Keratinocyte (primary cell): ENCODE results near the gene AFDN. TPM values are rescaled to one million over a fixed set of nuclear protein-coding genes. Genes with fewer than 3 reads are reported as not detected.

ENCODE experiments used
- DNase-seq: peaks from one replicate; pipeline ENCODE4 v3.0.0-alpha.2; 2011; ENCODE audit warnings: low read depth, missing footprints, low spot score
- FAIRE-seq: peaks from 2 replicates; lab custom pipeline; 2011; peaks lifted over from hg19 to GRCh38; lab: Jason Lieb, UNC
- H2AFZ ChIP-seq: 2 replicates; pipeline ENCODE4 v1.6.0; 2012; ENCODE audit warnings: low read length, control low read depth, inconsistent platforms; ENCODE audit not compliant: control insufficient read depth
- H3K27ac ChIP-seq: 2 replicates; pipeline ENCODE4 v1.5.1; 2011; ENCODE audit warnings: low read length; ENCODE audit not compliant: control insufficient read depth, insufficient read depth
- H3K27me3 ChIP-seq: 3 replicates; pipeline ENCODE4 v1.6.0; 2011; ENCODE audit warnings: low read length; ENCODE audit not compliant: control insufficient read depth, insufficient read depth; ENCODE audit errors: extremely low read depth
- H3K36me3 ChIP-seq, 2 experiments: 2 replicates in 1 of 2; 3 replicates in 1 of 2; pipeline ENCODE4 v1.5.1; 2011; ENCODE audit warnings: low read length in 2 of 2, mild to moderate bottlenecking in 1 of 2; ENCODE audit not compliant: control insufficient read depth in 2 of 2, insufficient read depth in 2 of 2; ENCODE audit errors: extremely low read depth in 1 of 2
- H3K4me1 ChIP-seq: 3 replicates; pipeline ENCODE4 v1.5.1; 2011; ENCODE audit warnings: low read length; ENCODE audit not compliant: control insufficient read depth, insufficient read depth; ENCODE audit errors: extremely low read depth
- H3K4me2 ChIP-seq: 3 replicates; pipeline ENCODE4 v1.6.0; 2011; ENCODE audit warnings: low read depth, low read length; ENCODE audit not compliant: control insufficient read depth, insufficient read depth; ENCODE audit errors: extremely low read depth
- H3K4me3 ChIP-seq, 3 experiments: fragments of 200-600 bp in 1 of 3; sonication (generic) in 1 of 3; 2 replicates in 2 of 3; 3 replicates in 1 of 3; pipeline ENCODE4 v1.5.1; 2011 to 2016; ENCODE audit warnings: low read length in 3 of 3, mild to moderate bottlenecking in 3 of 3, control low read depth in 2 of 3, inconsistent platforms in 1 of 3, low read depth in 1 of 3, mixed read lengths in 1 of 3, mixed run types in 1 of 3, moderate library complexity in 1 of 3; ENCODE audit not compliant: control insufficient read depth in 2 of 3, insufficient read depth in 2 of 3; ENCODE audit errors: extremely low read depth in 1 of 3
- H3K79me2 ChIP-seq: 2 replicates; pipeline ENCODE4 v1.6.0; 2012; ENCODE audit warnings: low read length; ENCODE audit not compliant: control insufficient read depth, insufficient read depth
- H3K9ac ChIP-seq: 3 replicates; pipeline ENCODE4 v1.6.0; 2011; ENCODE audit warnings: low read length; ENCODE audit not compliant: control insufficient read depth, insufficient read depth; ENCODE audit errors: extremely low read depth
- H3K9me1 ChIP-seq: 3 replicates; pipeline ENCODE4 v1.6.0; 2011; ENCODE audit warnings: low read length; ENCODE audit not compliant: control insufficient read depth, insufficient read depth; ENCODE audit errors: extremely low read depth
- H3K9me3 ChIP-seq: 2 replicates; pipeline ENCODE4 v1.5.1; 2012; ENCODE audit warnings: low read depth, low read length; ENCODE audit not compliant: control insufficient read depth
- H4K20me1 ChIP-seq: 3 replicates; pipeline ENCODE4 v1.6.0; 2011; ENCODE audit warnings: low read length; ENCODE audit not compliant: control insufficient read depth, insufficient read depth; ENCODE audit errors: extremely low read depth
- EZH2 ChIP-seq: IDR thresholded peaks from one replicate; pipeline ENCODE4 v1.6.1; 2012; ENCODE audit warnings: inconsistent platforms, mild to moderate bottlenecking, low read length, moderate library complexity
- dilution Hi-C: fragments of 300-500 bp; cut with MboI; formaldehyde crosslinking; loops from one replicate; pipeline ENCODE4 v1.7.0; 2020; ENCODE audit warnings: low sequenced_read_pairs; ENCODE audit not compliant: extremely low pct_ligation_motif_present
- polyA plus RNA-seq, 5 experiments: library from polyadenylated mRNA; depleted of rRNA in 3 of 5; stranded (reverse) in 3 of 5; stranded (forward) in 1 of 5; unstranded in 1 of 5; fragments of >200 nt; gene quantifications; 1 replicate in 1 of 5; 2 replicates in 3 of 5; 3 replicates in 1 of 5; pipeline versions ENCODE4 v1.2.1 to v1.2.3, GENCODE V29; 2011 to 2012; ENCODE audit warnings: missing spikeins in 2 of 5, low read depth in 1 of 5, low replicate concordance in 1 of 5
- TF ChIP-seq, protein P1 (sequence below), 3 experiments: IDR thresholded peaks in 1 of 3; conservative IDR thresholded peaks in 1 of 3; optimal IDR thresholded peaks in 1 of 3; 2 replicates in 2 of 3; 3 replicates in 1 of 3; pipeline versions ENCODE3 to v1.5.1; 2011; ENCODE audit warnings: low read length in 3 of 3, mild to moderate bottlenecking in 3 of 3, moderate library complexity in 2 of 3, control low read depth in 1 of 3, inconsistent platforms in 1 of 3; ENCODE audit not compliant: insufficient read depth in 2 of 3; ENCODE audit errors: extremely low read depth in 1 of 3

AFDN gene
- polyA plus RNA-seq, 1 donor (not counting 4 experiments of a cell fraction or from before 2014, with no cell fraction given), result 46.5 TPM

GRCh38 chr6:167910652-167911051 lies 83.9 kb downstream of the AFDN start:
- Histone ChIP-seq H3K79me2 (no peaks in the 10 kb centered on the region), H4K20me1 (no peaks in the 10 kb centered on the region), H3K27ac (no peak overlapping the region), H3K4me1 (no peaks in the 10 kb centered on the region), H3K9me1 (no peaks in the 10 kb centered on the region), H2AFZ (no peak overlapping the region), H3K9me3 (no peaks in the 10 kb centered on the region), H3K27me3 (no peaks in the 10 kb centered on the region), H3K4me3 (no peak overlapping the region), H3K36me3 (peaks cover 11 to 20% of the 10 kb centered on the region in 2 experiments), H3K9ac (no peak overlapping the region), H3K4me2 (no peak overlapping the region)
- TF ChIP-seq EZH2, result no peak
- TF ChIP-seq, protein P1, sequence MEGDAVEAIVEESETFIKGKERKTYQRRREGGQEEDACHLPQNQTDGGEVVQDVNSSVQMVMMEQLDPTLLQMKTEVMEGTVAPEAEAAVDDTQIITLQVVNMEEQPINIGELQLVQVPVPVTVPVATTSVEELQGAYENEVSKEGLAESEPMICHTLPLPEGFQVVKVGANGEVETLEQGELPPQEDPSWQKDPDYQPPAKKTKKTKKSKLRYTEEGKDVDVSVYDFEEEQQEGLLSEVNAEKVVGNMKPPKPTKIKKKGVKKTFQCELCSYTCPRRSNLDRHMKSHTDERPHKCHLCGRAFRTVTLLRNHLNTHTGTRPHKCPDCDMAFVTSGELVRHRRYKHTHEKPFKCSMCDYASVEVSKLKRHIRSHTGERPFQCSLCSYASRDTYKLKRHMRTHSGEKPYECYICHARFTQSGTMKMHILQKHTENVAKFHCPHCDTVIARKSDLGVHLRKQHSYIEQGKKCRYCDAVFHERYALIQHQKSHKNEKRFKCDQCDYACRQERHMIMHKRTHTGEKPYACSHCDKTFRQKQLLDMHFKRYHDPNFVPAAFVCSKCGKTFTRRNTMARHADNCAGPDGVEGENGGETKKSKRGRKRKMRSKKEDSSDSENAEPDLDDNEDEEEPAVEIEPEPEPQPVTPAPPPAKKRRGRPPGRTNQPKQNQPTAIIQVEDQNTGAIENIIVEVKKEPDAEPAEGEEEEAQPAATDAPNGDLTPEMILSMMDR (optimal IDR thresholded peaks at IDR 0.05 in 1 of 3, IDR thresholded peaks at IDR 0.05 in 1 of 3, conservative IDR thresholded peaks at IDR 0.05 in 1 of 3; ENCODE audit: extremely low read depth in 1 of 3, insufficient read depth in 2 of 3, low read length in 3 of 3), result no peak
- DNase-seq (no peak), FAIRE-seq (no peak)
- dilution Hi-C loops, result no loop called here

- dilution Hi-C loops, result no loop called here
- no peaks in the 10 kb centered on the region for H3K4me1 ChIP-seq
- H3K4me2 ChIP-seq, result no peak overlapping the region
- H4K20me1 ChIP-seq, result no peaks in the 10 kb centered on the region
- no peaks in the 10 kb centered on the region for H3K79me2 ChIP-seq
- H3K27me3 ChIP-seq, result no peaks in the 10 kb centered on the region
- H3K27ac ChIP-seq, result no peak overlapping the region
- H3K9me3 ChIP-seq, result no peaks in the 10 kb centered on the region
- H3K9me1 ChIP-seq, result no peaks in the 10 kb centered on the region
- FAIRE-seq, result no peak
- H3K9ac ChIP-seq, result no peak overlapping the region
- no peak overlapping the region for H3K4me3 ChIP-seq
- H2AFZ ChIP-seq, result no peak overlapping the region
- TF ChIP-seq EZH2, result no peak
- TF ChIP-seq, protein P1 (optimal IDR thresholded peaks at IDR 0.05 in 1 of 3, IDR thresholded peaks at IDR 0.05 in 1 of 3, conservative IDR thresholded peaks at IDR 0.05 in 1 of 3; ENCODE audit: extremely low read depth in 1 of 3, insufficient read depth in 2 of 3, low read length in 3 of 3), result no peak
- DNase-seq, result no peak
- H3K36me3 ChIP-seq, result peaks cover 14 to 19% of the 10 kb centered on the region in 2 experiments
Measured at GRCh38 chr6:167912494-167912893, 85.8 kb downstream of the AFDN start.
